HCT116 (cell line): Measurements from ENCODE around the gene IGFBP2. TPM values are rescaled to one million over a fixed set of nuclear protein-coding genes. Genes with fewer than 3 reads are reported as not detected.

Experiments
- ATAC-seq: fragments of 200-7000 bp; cut with Tn5 transposase; 2 replicates; pipeline ENCODE4 v1.9.1; 2020; ENCODE audit warnings: mild to moderate bottlenecking, moderate library complexity
- BruUV-seq: library from RNA; stranded (reverse); fragments of 400-500 nt; replicated peaks from 2 replicates; lab custom pipeline; 2021; lab: Mats Ljungman, UMichigan
- CTCF ChIA-PET: fragments of 300-600 bp; sonication (Branson Sonifier 250); formaldehyde crosslinking; loops from one replicate; lab custom pipeline; 2021; ENCODE audit warnings: antibody characterized with exemption; lab: Charles Lee
- POLR2A ChIA-PET: fragments of 300-600, 350-600 bp; sonication (Branson Sonifier 250); formaldehyde crosslinking; loops from one replicate; lab custom pipeline; 2021; ENCODE audit warnings: antibody characterized with exemption; lab: Charles Lee
- RAD21 ChIA-PET, 2 experiments: fragments of 300-600 bp; sonication (Branson Sonifier 250); formaldehyde crosslinking; loops; one replicate each; lab custom pipeline; 2023; ENCODE audit warnings: low total read pairs in 2 of 2; ENCODE audit not compliant: uncharacterized antibody in 2 of 2, unreplicated experiment in 2 of 2, low non-redundant PET in 1 of 2; lab: Charles Lee
- DNase-seq: peaks from one replicate; pipeline ENCODE4 v3.0.0-alpha.2; 2010; ENCODE audit warnings: low read depth, low spot score
- H2AFZ ChIP-seq: fragments of 200-600 bp; shearing (Covaris generic), sonication (generic); 2 replicates; pipeline ENCODE4 v1.6.1; 2017; ENCODE audit warnings: low read depth, mixed run types, mixed read lengths, antibody characterized with exemption, low read length; ENCODE audit not compliant: poor library complexity, severe bottlenecking
- H3K27ac ChIP-seq: 2 replicates; pipeline ENCODE4 v1.5.1; 2012; ENCODE audit warnings: low read depth, low read length
- H3K27me3 ChIP-seq: fragments of 200-600 bp; sonication (generic); 2 replicates; pipeline ENCODE4 v1.6.1; 2016; ENCODE audit warnings: mixed run types, low read length, mixed read lengths; ENCODE audit not compliant: insufficient read depth
- H3K36me3 ChIP-seq, 2 experiments: fragments of 200-500 bp in 1 of 2; fragments of 200-600 bp in 1 of 2; sonication (Bioruptor generic) in 1 of 2; sonication (generic) in 1 of 2; 2 replicates each; pipeline versions ENCODE4 v1.5.1 to v1.6.1; 2014 to 2016; ENCODE audit warnings: low read length in 2 of 2, inconsistent platforms in 1 of 2, mixed read lengths in 1 of 2, mixed run types in 1 of 2; ENCODE audit not compliant: insufficient read depth in 2 of 2, control insufficient read depth in 1 of 2
- H3K4me1 ChIP-seq, 2 experiments: fragments of 200-600 bp in 1 of 2; sonication (generic) in 1 of 2; 2 replicates each; pipeline versions ENCODE4 v1.5.1 to v1.6.1; 2012 to 2017; ENCODE audit warnings: low read length in 2 of 2, inconsistent platforms in 1 of 2, mild to moderate bottlenecking in 1 of 2, mixed read lengths in 1 of 2, mixed run types in 1 of 2, moderate library complexity in 1 of 2; ENCODE audit not compliant: insufficient read depth in 2 of 2, control insufficient read depth in 1 of 2
- H3K4me2 ChIP-seq: fragments of 200-600 bp; sonication (generic); 2 replicates; pipeline ENCODE4 v1.6.1; 2017; ENCODE audit warnings: mixed run types, low read length, mixed read lengths
- H3K4me3 ChIP-seq, 2 experiments: fragments of 200-600 bp in 1 of 2; sonication (generic) in 1 of 2; replicated peaks in 1 of 2; 2 replicates each; pipeline ENCODE4 v1.5.1; 2011 to 2016; ENCODE audit warnings: low read length in 2 of 2, control low read depth in 1 of 2, low read depth in 1 of 2, mild to moderate bottlenecking in 1 of 2, mixed read lengths in 1 of 2, mixed run types in 1 of 2
- H3K79me2 ChIP-seq: fragments of 200-600 bp; sonication (generic); 2 replicates; pipeline ENCODE4 v1.6.1; 2017; ENCODE audit warnings: mild to moderate bottlenecking, mixed run types, low read length, moderate library complexity, mixed read lengths; ENCODE audit not compliant: insufficient read depth
- H3K9ac ChIP-seq: fragments of 200-600 bp; sonication (generic); 2 replicates; pipeline ENCODE4 v1.6.1; 2016; ENCODE audit warnings: low read length, mixed read lengths
- H3K9me2 ChIP-seq: fragments of 200-600 bp; sonication (generic), shearing (Covaris generic); 2 replicates; pipeline ENCODE4 v1.6.1; 2017; ENCODE audit warnings: mixed run types, mild to moderate bottlenecking, moderate library complexity; ENCODE audit not compliant: insufficient read depth
- H3K9me3 ChIP-seq, 2 experiments: fragments of 200-500 bp in 1 of 2; fragments of 200-600 bp in 1 of 2; sonication (Bioruptor generic) in 1 of 2; sonication (generic) in 1 of 2; 2 replicates each; pipeline ENCODE4 v1.6.1; 2014 to 2017; ENCODE audit warnings: low read length in 2 of 2, mixed read lengths in 2 of 2, inconsistent platforms in 1 of 2, low read depth in 1 of 2, mild to moderate bottlenecking in 1 of 2, mixed run types in 1 of 2, moderate library complexity in 1 of 2; ENCODE audit not compliant: control insufficient read depth in 1 of 2, insufficient read depth in 1 of 2
- H4K20me1 ChIP-seq: fragments of 200-600 bp; sonication (generic), shearing (Covaris generic); 2 replicates; pipeline ENCODE4 v1.6.1; 2017; ENCODE audit warnings: mixed run types, mild to moderate bottlenecking, moderate library complexity; ENCODE audit not compliant: insufficient read depth
- CBX3 ChIP-seq: IDR thresholded peaks from 2 replicates; pipeline ENCODE4 v1.6.1; 2012; ENCODE audit warnings: low read depth
- CTCF ChIP-seq, 3 experiments: fragments of 200-600 bp in 1 of 3; sonication (generic) in 1 of 3; IDR thresholded peaks in 2 of 3; conservative IDR thresholded peaks in 1 of 3; 2 replicates each; pipeline ENCODE4 v1.5.1; 2012 to 2017; ENCODE audit warnings: low read depth in 2 of 3, low read length in 2 of 3, antibody characterized with exemption in 1 of 3, borderline replicate concordance in 1 of 3, control low read depth in 1 of 3, mild to moderate bottlenecking in 1 of 3, mixed read lengths in 1 of 3, mixed run types in 1 of 3, moderate library complexity in 1 of 3; ENCODE audit not compliant: insufficient read depth in 1 of 3
- EGR1 ChIP-seq: IDR thresholded peaks from 2 replicates; pipeline ENCODE4 v1.6.1; 2012; ENCODE audit warnings: low read depth
- FOSL1 ChIP-seq: IDR thresholded peaks from 2 replicates; pipeline ENCODE4 v1.6.1; 2012; ENCODE audit warnings: low read depth
- MAX ChIP-seq: IDR thresholded peaks from 2 replicates; pipeline ENCODE4 v1.6.1; 2012
- POLR2A ChIP-seq: IDR thresholded peaks from 2 replicates; pipeline ENCODE4 v1.7.0; 2011; ENCODE audit warnings: borderline replicate concordance; ENCODE audit not compliant: insufficient read depth, insufficient read length; ENCODE audit errors: extremely low read depth
- RAD21 ChIP-seq: IDR thresholded peaks from 2 replicates; pipeline ENCODE4 v1.6.1; 2012; ENCODE audit warnings: low read depth, mild to moderate bottlenecking
- REST ChIP-seq: IDR thresholded peaks from 2 replicates; pipeline ENCODE4 v1.6.1; 2012; ENCODE audit warnings: low read depth
- SIN3A ChIP-seq: IDR thresholded peaks from 2 replicates; pipeline ENCODE4 v1.6.1; 2012; ENCODE audit warnings: low read depth
- SP1 ChIP-seq: IDR thresholded peaks from 2 replicates; pipeline ENCODE4 v1.6.1; 2012; ENCODE audit warnings: low read depth
- SRF ChIP-seq: IDR thresholded peaks from 2 replicates; pipeline ENCODE4 v1.6.1; 2012; ENCODE audit warnings: low read depth
- TCF7L2 ChIP-seq: IDR thresholded peaks from 2 replicates; pipeline ENCODE4 v1.7.0; 2011; ENCODE audit warnings: borderline replicate concordance, inconsistent platforms; ENCODE audit not compliant: insufficient read depth, insufficient read length; ENCODE audit errors: extremely low read depth
- YY1 ChIP-seq: IDR thresholded peaks from 2 replicates; pipeline ENCODE4 v1.6.1; 2011; ENCODE audit warnings: low read length, low read depth, moderate library complexity, mild to moderate bottlenecking; ENCODE audit not compliant: insufficient replicate concordance; ENCODE audit errors: extremely low read depth
- ZFX ChIP-seq: fragments of 450-650 bp; IDR thresholded peaks from 2 replicates; pipeline ENCODE4 v1.6.1; 2017
- intact Hi-C: fragments of 100-400 bp; cut with micrococcal nuclease; formaldehyde crosslinking; loops from 2 replicates; pipeline ENCODE4 v1.10.0; 2022
- total RNA-seq: library from RNA; stranded (reverse); gene quantifications from one replicate; pipeline ENCODE4 v1.2.1, GENCODE V29; 2021; ENCODE audit not compliant: unreplicated experiment

IGFBP2 gene
- total RNA-seq, 1 experiment from 2014 or later: 143 TPM

- TF ChIP-seq CTCF (IDR thresholded peaks at IDR 0.05 in 2 of 3, conservative IDR thresholded peaks at IDR 0.05 in 1 of 3; ENCODE audit: borderline replicate concordance in 1 of 3, insufficient read depth in 1 of 3, low read depth in 2 of 3, low read length in 2 of 3): no peak
- TF ChIP-seq ZFX: no peak
- TF ChIP-seq YY1: no peak
- TF ChIP-seq RAD21: no peak
These were observed 19.3 kb downstream of the IGFBP2 start (continued) for GRCh38 chr2:216652566-216652965.

- Histone ChIP-seq H3K4me2 (no peak overlapping the region), H4K20me1 (no peaks in the 10 kb centered on the region), H3K9me3 (no peaks in the 10 kb centered on the region), H3K4me1 (peaks cover 2 to 16% of the 10 kb centered on the region in 2 experiments; a peak in 1 of 4 replicates), H3K9ac (no peak overlapping the region), H3K27me3 (no peaks in the 10 kb centered on the region), H3K36me3 (no peaks in the 10 kb centered on the region), H3K27ac (no peak overlapping the region), H3K4me3 (no peak overlapping the region), H3K9me2 (no peaks in the 10 kb centered on the region), H3K79me2 (peaks cover 9% of the 10 kb centered on the region; the same call in 1 of the 2 replicates), H2AFZ (no peak overlapping the region)
- no TSS peak for BruUV-seq
- intact Hi-C loops: no loop called here
- ChIA-PET CTCF (interaction anchor here (0.9 kb wide), 1 partner anchor 9 kb away, joined by 3 read pairs; no protein-coding TSS in a partner anchor), RAD21 (no interaction called here), POLR2A (interaction anchor here (1.2 kb wide), 1 partner anchor 155 kb away, joined by 5 read pairs; the partner anchor contains the start of gene RPL37A)
- no peak for DNase-seq
- no peak for TF ChIP-seq CBX3
- TF ChIP-seq POLR2A: no peak
- no peak for TF ChIP-seq CTCF (IDR thresholded peaks at IDR 0.05 in 2 of 3, conservative IDR thresholded peaks at IDR 0.05 in 1 of 3; ENCODE audit: borderline replicate concordance in 1 of 3, insufficient read depth in 1 of 3, low read depth in 2 of 3, low read length in 2 of 3)
- TF ChIP-seq ZFX: no peak
- no peak for TF ChIP-seq TCF7L2
- TF ChIP-seq FOSL1: no peak
- no peak for TF ChIP-seq SP1
- no peak for TF ChIP-seq EGR1
- TF ChIP-seq SIN3A: no peak
- TF ChIP-seq SRF: no peak
- no peak for TF ChIP-seq REST
- TF ChIP-seq MAX: no peak
- no peak for TF ChIP-seq RAD21
- ATAC-seq: no peak
These were observed 20.0 kb downstream of the IGFBP2 start for GRCh38 chr2:216653093-216653799.
